Measurements from ENCODE around the gene MORN1.

The MORN1 gene

DNA sequence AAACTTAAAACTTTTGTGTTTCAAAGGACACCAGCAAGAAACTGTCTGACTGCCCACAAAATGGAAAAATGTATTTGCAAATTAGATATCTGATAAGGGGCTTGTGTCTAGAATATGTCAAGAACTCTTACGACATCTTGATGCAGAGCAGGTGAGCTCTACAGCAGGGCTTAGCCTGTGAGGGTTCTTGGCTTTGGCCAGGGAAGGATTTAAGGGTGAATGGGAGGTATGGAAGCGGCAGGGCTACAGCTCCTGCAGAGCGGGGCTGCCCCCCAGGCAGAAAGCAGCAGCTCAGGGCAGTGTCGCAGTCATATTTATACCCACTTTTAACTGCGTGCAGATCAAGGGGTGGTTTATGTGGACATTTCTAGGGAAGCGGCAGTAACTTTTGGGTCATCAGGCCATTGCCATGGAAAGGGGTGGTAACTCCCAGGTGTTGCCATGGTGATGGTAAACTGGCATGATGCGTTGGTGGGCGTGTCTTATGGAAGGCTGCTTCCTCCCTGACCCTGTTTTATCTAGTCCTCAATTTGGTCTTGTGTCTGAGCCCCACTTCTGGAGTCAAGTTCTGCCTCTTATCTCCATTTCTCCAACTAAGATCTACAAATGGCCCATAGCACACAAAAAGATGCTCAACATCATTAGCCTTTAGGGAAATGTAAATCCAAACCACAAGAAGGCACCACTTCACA, 23.2 kb downstream of the MORN1 start:
- Histone ChIP-seq H3K4me3 (ENCODE audit: low read depth, low read length) (no peak overlapping the region), H3K27ac (ENCODE audit: low read depth, low read length) (no peak overlapping the region), H3K36me3 (ENCODE audit: control insufficient read depth, insufficient read depth, low read length) (no peaks in the 10 kb centered on the region), H3K4me1 (ENCODE audit: control insufficient read depth, insufficient read depth, low read length) (no peaks in the 10 kb centered on the region), H3K27me3 (ENCODE audit: control insufficient read depth, insufficient read depth, low read length) (no peaks in the 10 kb centered on the region), H3K9me3 (ENCODE audit: control insufficient read depth, insufficient read depth, low read length) (peaks cover 3% of the 10 kb centered on the region; the same call in 1 of the 2 replicates), H3K9ac (ENCODE audit: low read depth, low read length) (no peak overlapping the region)

DNA sequence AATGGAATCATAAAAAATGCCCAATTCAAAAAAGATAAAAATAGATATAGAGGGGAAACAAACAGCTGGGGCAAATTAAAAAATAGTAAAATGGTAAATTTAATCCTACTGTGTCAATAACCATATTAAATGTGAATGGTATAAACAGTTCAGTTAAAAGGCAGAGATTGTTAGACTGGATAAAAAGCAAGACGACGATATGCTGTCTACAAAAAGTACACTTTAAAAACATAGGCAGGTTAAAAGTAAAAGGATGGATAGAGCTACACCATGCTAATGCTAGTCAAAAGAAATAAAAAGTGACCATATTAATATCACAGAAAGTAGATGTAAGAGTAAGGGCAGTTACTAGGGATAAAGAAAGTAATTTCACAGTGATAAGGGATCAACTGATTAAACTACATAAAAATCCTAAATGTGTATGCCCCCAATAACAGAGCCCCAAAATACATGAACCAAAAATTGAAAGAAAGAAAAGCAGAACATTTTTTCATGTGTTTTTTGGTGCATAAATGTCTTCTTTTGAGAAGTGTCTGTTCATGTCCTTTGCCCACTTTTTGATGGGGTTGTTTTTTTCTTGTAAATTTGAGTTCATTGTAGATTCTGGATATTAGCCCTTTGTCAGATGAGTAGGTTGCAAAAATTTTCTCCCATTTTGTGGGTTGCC, 27.4 kb downstream of the MORN1 start:
- H3K36me3 ChIP-seq (ENCODE audit: control insufficient read depth, insufficient read depth, low read length), result no peaks in the 10 kb centered on the region
- no peak overlapping the region for H3K9ac ChIP-seq (ENCODE audit: low read depth, low read length)
- no peaks in the 10 kb centered on the region for H3K27me3 ChIP-seq (ENCODE audit: control insufficient read depth, insufficient read depth, low read length)
- no peak overlapping the region for H3K4me3 ChIP-seq (ENCODE audit: low read depth, low read length)
- H3K27ac ChIP-seq (ENCODE audit: low read depth, low read length), result no peak overlapping the region
- H3K9me3 ChIP-seq (ENCODE audit: control insufficient read depth, insufficient read depth, low read length), result peaks cover 3% of the 10 kb centered on the region; the same call in 1 of the 2 replicates
- no peaks in the 10 kb centered on the region for H3K4me1 ChIP-seq (ENCODE audit: control insufficient read depth, insufficient read depth, low read length)

DNA sequence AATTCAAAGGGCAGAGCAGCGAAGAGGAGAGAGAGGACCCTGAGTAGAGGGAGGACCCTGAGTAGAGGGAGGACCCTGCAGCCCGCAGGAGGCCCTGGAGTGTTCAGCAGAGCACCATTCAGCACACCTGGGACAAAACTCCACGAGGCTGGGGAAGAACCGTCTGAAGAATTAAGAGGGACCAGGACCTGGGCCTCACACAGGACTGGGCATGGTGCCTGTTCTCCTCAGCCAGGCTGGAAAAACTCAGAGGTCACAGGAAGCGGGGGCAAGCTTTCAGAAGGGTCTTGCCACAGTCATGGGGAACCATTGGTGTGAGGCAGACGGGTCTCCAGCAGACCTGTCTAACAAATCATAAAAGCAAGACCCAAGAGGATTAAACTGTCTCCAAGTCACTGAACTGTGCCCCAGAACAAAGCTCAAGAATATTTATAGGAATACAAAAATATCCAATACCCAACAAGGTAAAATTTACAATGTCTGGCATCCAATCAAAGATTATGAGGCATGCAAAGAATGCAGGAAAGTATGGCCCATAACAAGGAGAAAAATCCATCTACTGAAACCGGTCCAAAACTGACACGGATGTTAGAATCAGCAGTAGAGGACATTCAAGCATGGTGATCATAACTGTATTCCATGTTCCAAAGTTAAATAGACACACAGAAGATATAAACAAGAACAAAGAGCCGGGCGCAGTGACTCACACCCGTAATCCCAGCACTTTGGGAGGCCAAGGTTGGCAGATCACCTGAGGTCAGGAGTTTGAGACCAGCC, 30.6 kb downstream of the MORN1 start:
- Histone ChIP-seq H3K27me3 (ENCODE audit: control insufficient read depth, insufficient read depth, low read length) (no peaks in the 10 kb centered on the region), H3K9me3 (ENCODE audit: control insufficient read depth, insufficient read depth, low read length) (peaks cover 3% of the 10 kb centered on the region; the same call in 1 of the 2 replicates), H3K27ac (ENCODE audit: low read depth, low read length) (no peak overlapping the region), H3K4me1 (ENCODE audit: control insufficient read depth, insufficient read depth, low read length) (no peaks in the 10 kb centered on the region), H3K4me3 (ENCODE audit: low read depth, low read length) (no peak overlapping the region), H3K36me3 (ENCODE audit: control insufficient read depth, insufficient read depth, low read length) (no peaks in the 10 kb centered on the region), H3K9ac (ENCODE audit: low read depth, low read length) (no peak overlapping the region)

DNA sequence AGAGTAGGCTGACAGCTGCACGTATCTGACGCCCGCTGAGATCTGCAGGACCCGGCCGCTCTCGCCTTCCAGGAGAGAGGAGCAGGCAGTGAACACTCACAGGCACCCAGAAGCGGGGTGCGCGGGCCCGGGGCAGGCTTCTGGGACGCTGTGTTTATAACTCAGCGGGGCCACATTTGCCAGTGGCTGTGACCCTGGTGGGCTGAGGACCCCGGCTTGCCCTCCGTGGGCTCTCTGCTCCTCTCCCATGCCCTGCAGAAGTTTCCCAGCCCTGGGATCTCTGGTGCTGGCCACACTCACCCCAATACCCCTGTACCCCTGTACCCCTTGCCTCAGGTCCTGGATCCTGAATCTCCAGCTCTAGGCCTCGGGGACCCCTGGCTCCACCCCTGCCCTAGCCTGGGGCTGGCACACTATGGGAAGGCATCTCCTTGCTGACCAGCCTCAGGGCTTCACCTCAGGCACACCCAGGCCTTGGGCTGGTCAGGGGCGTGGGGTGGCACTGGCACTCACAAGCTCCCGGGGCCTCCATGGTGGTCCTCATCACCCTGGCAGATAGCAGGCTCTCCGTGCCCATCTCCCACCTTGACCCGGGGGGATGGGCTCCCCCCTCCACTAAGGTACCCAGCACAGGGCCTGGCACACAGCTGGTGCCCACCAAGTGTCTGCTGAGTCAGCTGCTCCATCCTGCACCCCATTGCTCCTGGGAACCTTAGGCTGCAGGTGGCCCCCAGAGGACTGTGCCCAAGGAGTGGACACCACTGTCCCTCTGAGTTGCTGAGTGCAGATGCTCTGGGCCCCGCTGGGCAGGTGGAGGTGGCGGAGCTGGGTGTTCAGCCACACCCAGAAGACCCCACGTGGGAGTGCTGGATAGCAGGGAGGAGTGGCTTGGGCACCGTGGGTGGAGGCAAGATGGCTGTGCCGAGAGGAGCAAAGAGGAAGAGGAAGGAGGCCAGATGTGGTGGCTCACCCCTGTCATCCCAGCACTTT, 32.4 kb downstream of the MORN1 start:
- H3K9ac ChIP-seq (ENCODE audit: low read depth, low read length), result no peak overlapping the region
- H3K9me3 ChIP-seq (ENCODE audit: control insufficient read depth, insufficient read depth, low read length), result peaks cover under 1% of the 10 kb centered on the region; the same call in 1 of the 2 replicates
- H3K27ac ChIP-seq (ENCODE audit: low read depth, low read length), result no peak overlapping the region
- H3K36me3 ChIP-seq (ENCODE audit: control insufficient read depth, insufficient read depth, low read length), result no peaks in the 10 kb centered on the region
- H3K4me3 ChIP-seq (ENCODE audit: low read depth, low read length), result no peak overlapping the region
- no peaks in the 10 kb centered on the region for H3K27me3 ChIP-seq (ENCODE audit: control insufficient read depth, insufficient read depth, low read length)
- no peaks in the 10 kb centered on the region for H3K4me1 ChIP-seq (ENCODE audit: control insufficient read depth, insufficient read depth, low read length)

DNA sequence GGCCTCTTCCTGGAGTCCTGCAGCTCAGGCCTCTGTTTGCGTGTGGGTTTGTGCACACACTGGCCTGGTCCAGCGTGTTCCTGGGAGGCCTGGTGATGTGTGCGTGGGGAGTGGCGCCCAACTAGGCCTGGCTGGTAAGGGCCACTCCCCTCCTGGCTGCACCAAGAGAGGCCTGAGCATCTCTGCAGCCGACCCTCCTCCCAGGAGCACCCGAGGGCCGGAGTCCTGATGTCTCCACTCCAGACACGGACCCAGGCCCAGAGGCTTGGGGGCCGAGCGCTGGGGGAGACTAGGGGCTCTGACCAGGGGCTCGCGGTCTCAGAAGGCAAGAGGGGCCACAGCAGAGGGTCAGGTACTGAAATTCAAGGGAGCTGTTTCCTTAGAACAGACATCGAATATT, 33.3 kb downstream of the MORN1 start:
- H3K27me3 ChIP-seq (ENCODE audit: control insufficient read depth, insufficient read depth, low read length), result no peaks in the 10 kb centered on the region
- no peak overlapping the region for H3K9ac ChIP-seq (ENCODE audit: low read depth, low read length)
- H3K27ac ChIP-seq (ENCODE audit: low read depth, low read length), result no peak overlapping the region
- no peaks in the 10 kb centered on the region for H3K36me3 ChIP-seq (ENCODE audit: control insufficient read depth, insufficient read depth, low read length)
- no peaks in the 10 kb centered on the region for H3K9me3 ChIP-seq (ENCODE audit: control insufficient read depth, insufficient read depth, low read length)
- H3K4me1 ChIP-seq (ENCODE audit: control insufficient read depth, insufficient read depth, low read length), result no peaks in the 10 kb centered on the region
- H3K4me3 ChIP-seq (ENCODE audit: low read depth, low read length), result no peak overlapping the region

DNA sequence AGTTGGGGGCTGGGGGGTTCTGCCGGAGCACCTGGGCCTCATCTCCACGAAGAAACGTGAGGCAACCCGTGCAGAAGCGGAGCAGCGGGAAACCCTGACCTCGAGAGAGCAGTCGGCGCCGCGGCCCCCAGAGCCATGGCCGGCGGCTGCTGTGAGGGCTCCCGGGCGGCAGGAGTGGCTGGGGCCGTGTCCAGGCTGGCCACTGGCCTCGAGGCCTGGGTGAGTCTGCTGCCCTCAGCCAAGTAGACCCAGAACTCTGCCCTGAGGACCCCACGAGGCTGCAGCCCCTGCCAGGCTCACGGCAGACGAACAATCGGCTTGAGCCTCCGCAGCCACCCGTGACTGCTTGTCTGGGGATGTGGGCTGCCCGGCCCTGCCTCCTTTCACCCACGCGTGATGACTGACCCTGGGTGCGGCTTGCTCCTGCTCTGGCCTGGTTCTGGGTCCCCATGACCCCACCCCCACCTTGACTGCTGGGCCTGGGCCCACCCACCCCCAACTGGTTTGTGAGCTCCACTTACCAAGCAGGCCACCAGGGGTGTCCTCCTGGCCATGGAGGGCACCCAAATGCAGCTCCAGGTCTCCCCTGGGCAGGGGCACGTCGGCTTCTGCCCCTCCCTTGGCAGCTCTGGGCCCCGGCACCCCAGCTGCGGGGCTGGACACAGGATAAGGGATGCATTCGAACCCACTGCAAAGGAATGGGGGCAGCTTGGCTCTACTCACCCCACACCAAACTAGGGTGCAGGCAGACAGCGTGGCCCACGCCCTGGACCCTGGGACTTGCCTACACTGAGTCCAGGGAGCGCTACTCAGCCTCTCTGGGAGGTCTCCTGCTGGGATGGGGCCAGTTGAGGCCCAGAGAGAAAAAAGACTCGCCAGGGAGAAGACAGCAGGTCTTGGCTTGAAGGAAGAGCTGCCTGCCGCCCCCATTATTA, 34.2 kb downstream of the MORN1 start:
- no peaks in the 10 kb centered on the region for H3K27me3 ChIP-seq (ENCODE audit: control insufficient read depth, insufficient read depth, low read length)
- no peak overlapping the region for H3K9ac ChIP-seq (ENCODE audit: low read depth, low read length)
- no peaks in the 10 kb centered on the region for H3K36me3 ChIP-seq (ENCODE audit: control insufficient read depth, insufficient read depth, low read length)
- no peak overlapping the region for H3K27ac ChIP-seq (ENCODE audit: low read depth, low read length)
- no peak overlapping the region for H3K4me3 ChIP-seq (ENCODE audit: low read depth, low read length)
- H3K9me3 ChIP-seq (ENCODE audit: control insufficient read depth, insufficient read depth, low read length), result no peaks in the 10 kb centered on the region
- H3K4me1 ChIP-seq (ENCODE audit: control insufficient read depth, insufficient read depth, low read length), result no peaks in the 10 kb centered on the region

DNA sequence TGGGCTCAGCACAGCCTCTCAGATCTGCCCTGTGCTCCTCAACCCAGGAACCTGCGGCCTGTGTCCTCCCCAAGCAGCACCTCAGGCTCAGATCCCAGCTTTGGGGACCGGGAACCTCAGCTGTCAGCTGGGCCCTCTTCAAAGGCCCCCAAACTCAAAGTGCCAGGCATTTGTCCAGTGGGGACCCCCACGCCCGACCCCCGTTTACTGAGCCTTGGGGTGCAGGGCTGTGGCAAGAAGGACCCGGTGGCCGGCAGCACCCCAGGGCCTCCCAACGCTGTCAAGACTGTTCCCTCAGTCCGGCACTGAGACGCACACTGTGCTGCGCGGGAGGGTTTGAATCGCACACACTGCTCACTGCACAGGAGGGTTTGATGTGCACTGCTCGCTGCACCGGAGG, 35.0 kb downstream of the MORN1 start:
- Histone ChIP-seq H3K36me3 (ENCODE audit: control insufficient read depth, insufficient read depth, low read length) (no peaks in the 10 kb centered on the region), H3K9me3 (ENCODE audit: control insufficient read depth, insufficient read depth, low read length) (no peaks in the 10 kb centered on the region), H3K4me3 (ENCODE audit: low read depth, low read length) (no peak overlapping the region), H3K4me1 (ENCODE audit: control insufficient read depth, insufficient read depth, low read length) (no peaks in the 10 kb centered on the region), H3K27ac (ENCODE audit: low read depth, low read length) (no peak overlapping the region), H3K27me3 (ENCODE audit: control insufficient read depth, insufficient read depth, low read length) (no peaks in the 10 kb centered on the region), H3K9ac (ENCODE audit: low read depth, low read length) (no peak overlapping the region)

DNA sequence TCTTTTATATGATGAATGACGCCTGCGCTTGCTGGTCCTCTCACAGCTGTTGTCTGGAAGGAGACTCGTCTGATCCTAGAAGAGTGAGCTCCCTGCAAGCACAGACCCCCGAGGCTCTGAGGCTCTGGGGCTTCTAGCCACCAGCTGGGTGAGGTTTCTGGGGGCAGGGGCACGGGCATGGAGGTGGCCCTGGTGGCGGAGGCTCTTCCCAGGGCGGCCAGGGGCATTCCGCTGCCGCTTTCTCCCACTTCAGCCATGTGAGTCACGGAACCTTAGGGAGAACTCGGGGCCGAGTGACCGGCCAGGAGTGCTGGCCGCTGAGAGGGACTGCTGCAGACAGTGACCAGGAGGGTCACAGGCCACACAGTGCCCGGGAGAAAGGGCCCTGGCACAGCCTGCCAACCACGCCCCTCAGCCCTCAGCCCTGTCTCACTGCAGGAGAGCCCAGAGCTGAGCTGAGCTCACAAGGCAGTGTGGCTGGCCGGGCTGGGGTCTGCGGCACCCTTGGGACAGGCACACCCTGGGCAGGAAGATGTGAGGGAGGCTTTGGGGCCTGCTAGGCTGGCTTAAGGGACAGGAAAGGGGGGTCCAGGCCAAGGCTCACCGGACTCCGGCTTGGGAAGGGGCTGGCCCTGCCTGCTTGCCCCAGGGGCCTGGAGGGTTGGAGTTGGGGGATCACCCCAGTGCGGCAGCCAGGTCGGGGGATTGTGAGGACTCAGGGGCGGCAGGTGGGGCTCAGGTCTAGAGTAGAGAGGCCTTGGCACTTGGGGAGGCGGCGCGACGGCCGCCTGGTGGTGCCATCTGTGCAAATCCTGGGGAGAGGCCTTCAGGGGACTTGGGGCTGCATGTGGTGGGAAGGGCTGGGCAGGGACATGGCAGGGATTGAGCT, 35.7 kb downstream of the MORN1 start:
- Histone ChIP-seq H3K27me3 (ENCODE audit: control insufficient read depth, insufficient read depth, low read length) (no peaks in the 10 kb centered on the region), H3K36me3 (ENCODE audit: control insufficient read depth, insufficient read depth, low read length) (no peaks in the 10 kb centered on the region), H3K4me3 (ENCODE audit: low read depth, low read length) (no peak overlapping the region), H3K4me1 (ENCODE audit: control insufficient read depth, insufficient read depth, low read length) (no peaks in the 10 kb centered on the region), H3K9ac (ENCODE audit: low read depth, low read length) (no peak overlapping the region), H3K27ac (ENCODE audit: low read depth, low read length) (no peak overlapping the region), H3K9me3 (ENCODE audit: control insufficient read depth, insufficient read depth, low read length) (no peaks in the 10 kb centered on the region)

Measured in HUES48 (cell line).